Lower leg skin (tissue), 3 donors: ENCODE results near the gene CLEC18A.

Experiments
- POLR2A ChIP-seq, 2 donors: fragments of 450-650 bp; IDR thresholded peaks; one replicate each; pipeline ENCODE4 v1.6.1; 2016 to 2017; ENCODE audit warnings: antibody characterized with exemption in 2 of 2, mild to moderate bottlenecking in 1 of 2, moderate library complexity in 1 of 2
- TF ChIP-seq, protein P1 (sequence below), 3 donors: fragments of 450-650 bp; IDR thresholded peaks; one replicate each; pipeline ENCODE4 v1.5.1; 2016; ENCODE audit warnings: antibody characterized with exemption in 3 of 3, mild to moderate bottlenecking in 3 of 3, moderate library complexity in 2 of 3

DNA sequence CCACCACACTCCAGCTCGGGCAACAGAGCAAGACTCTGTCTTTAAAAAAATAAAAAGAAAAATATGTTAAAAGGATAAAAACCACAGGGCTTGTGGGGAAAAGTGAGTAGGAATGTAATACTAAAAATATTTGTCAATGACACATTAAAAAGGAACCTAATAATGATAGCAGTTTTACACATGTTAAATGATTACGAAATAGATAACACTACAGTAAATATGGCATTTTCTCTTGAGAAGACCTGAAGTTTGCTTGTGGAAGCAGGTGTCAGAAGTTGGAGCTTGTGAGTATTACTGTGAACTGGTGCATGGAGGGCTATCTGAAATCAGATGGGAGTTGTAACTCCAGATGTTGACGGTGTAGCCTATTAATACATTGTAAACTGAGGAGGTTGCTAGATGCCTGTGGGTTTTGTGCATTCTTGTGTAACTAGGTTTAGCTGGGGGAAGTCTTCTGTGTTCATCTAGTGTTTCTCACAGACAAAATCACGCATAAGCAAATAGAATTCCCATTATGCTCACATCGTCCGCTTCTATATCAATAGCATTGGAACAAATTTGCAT lies 44.2 kb upstream of the CLEC18A start:
- TF ChIP-seq, protein P1, sequence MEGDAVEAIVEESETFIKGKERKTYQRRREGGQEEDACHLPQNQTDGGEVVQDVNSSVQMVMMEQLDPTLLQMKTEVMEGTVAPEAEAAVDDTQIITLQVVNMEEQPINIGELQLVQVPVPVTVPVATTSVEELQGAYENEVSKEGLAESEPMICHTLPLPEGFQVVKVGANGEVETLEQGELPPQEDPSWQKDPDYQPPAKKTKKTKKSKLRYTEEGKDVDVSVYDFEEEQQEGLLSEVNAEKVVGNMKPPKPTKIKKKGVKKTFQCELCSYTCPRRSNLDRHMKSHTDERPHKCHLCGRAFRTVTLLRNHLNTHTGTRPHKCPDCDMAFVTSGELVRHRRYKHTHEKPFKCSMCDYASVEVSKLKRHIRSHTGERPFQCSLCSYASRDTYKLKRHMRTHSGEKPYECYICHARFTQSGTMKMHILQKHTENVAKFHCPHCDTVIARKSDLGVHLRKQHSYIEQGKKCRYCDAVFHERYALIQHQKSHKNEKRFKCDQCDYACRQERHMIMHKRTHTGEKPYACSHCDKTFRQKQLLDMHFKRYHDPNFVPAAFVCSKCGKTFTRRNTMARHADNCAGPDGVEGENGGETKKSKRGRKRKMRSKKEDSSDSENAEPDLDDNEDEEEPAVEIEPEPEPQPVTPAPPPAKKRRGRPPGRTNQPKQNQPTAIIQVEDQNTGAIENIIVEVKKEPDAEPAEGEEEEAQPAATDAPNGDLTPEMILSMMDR (IDR thresholded peaks at IDR 0.05) = no peak
- no peak for TF ChIP-seq POLR2A (IDR thresholded peaks at IDR 0.05)
